ENCODE results near the gene SSBP4.

SSBP4 gene

GRCh38 chr19:18419699-18420460 is 682 bp downstream of the SSBP4 start:
- DNase-seq (ENCODE audit: low read depth in 2 of 2, low spot score in 1 of 2): no peak

DNA sequence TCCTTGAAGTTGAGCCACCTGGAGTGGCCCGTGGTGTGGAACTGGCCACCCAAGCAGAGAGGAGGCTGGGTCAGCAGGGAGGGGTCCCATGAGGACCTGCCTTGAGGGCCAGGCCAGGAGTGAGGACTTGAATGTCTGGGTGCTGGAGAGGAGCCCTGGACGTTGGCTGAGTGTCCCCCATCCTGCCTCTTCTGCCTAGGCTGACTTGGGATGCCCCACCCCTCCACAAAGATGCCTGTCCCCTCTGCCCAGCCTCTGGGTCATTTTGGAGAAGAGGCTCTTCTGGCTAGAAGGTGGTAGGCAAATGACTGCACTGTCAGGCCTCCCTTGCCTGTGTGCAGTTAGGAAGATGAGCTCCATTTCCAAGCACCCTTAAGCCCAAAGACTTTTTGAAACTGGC is 1.7 kb downstream of the SSBP4 start:
- DNase-seq (ENCODE audit: low read depth in 2 of 2, low spot score in 1 of 2): no peak

DNA sequence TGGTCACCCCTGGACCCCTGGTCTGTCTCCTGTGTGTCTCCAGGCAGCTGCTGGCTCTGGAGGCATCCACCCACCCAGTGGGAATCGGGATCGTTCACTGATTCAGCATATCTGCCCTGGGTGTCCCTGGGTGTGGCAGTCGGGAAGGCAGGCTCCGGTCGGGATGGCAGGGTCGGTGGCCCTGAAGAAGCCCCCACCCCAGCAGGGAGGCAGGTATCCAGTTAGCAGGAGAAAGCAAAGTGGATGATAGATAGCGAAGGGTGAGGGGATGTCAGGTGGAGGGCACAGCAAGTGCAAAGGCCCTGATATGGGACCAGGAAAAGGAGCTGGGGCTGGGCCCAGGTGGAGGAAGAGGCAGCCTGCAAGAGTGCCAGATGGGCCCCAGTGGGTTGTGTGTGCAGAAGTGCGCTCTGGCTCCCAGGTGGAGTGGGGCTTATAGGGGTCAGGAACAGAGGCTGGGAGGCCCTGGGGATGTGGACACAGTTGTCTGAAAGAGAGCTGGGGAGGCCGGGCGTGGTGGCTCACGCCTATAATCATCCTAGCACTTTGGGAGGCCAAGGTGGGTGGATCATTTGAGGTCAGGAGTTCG is 2.3 kb downstream of the SSBP4 start:
- DNase-seq (ENCODE audit: low read depth in 2 of 2, low spot score in 1 of 2): no peak

DNA sequence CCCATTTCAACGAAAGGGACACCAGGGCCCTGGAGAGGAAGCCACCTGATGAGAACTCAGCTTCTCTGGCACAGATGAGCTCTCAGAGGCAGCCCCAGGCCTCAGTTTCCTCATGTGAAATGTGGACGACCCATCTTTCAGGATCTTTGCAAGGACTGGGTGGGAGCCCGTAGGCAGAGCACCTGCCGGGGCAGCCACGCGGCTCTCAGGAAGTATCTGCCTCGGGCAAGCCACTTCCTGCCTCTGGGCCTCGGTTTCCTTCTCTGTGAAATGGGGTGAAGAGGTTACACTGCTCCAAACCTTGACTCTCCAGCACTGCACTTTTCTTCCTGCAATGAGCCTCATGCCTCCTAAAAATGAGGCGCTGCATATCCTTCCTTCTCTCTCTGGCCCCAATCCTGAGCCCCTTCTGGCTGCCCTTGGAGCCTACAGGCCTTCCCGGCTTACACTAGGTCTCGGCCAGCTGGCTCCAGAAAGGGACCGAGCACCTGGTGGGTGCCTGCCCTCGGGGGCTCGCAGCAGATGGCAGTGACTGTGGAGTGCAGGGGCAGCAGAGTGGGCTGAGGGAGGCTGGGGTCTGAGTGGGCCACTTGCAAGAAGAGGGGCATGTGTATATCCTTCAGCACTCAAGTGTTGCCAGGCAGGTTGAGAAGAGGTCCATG is 3.5 kb downstream of the SSBP4 start:
- no peak for DNase-seq (ENCODE audit: low read depth in 2 of 2, low spot score in 1 of 2)

DNA sequence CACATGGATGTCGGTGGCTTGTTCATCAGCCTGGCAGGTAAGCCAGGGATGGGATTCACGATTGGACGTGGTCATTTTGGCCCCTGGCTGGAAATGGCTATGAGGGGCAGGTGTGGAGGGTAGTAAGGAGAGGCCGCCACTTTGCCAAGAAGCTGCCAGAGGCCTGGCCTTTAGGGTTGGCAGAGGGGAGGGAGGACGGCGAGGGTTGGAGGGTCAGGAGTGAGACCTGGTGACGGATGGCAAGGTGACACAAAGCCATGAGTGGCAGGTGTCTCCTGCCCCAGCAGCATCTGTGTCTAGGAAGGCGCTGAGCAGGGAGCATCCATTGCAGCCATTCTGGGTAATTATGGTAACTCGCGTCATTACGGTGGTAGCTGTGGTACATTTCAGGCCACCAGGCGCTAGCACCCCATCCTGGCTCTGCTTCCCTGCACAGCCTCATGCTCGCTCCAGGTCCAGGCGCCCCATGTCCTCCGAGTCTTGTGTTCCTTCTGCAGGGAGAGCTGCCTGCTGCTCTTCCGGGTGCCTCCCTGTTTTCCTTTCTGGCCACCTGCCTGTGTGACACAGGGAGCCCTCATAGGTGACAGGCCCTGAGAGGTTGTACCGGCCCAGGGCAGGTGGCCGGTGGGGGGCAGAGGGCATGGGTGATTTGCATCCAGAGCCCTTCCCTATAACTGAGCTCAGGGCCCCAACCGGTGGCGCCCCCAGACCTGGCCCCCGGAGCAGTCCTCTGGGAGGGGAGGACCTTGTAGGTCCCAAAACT is 4.2 kb downstream of the SSBP4 start:
- no peak for DNase-seq (ENCODE audit: low read depth in 2 of 2, low spot score in 1 of 2)

- DNase-seq (ENCODE audit: low read depth in 2 of 2, low spot score in 1 of 2): no peak
These were observed 5.1 kb downstream of the SSBP4 start for GRCh38 chr19:18424122-18424889.

DNA sequence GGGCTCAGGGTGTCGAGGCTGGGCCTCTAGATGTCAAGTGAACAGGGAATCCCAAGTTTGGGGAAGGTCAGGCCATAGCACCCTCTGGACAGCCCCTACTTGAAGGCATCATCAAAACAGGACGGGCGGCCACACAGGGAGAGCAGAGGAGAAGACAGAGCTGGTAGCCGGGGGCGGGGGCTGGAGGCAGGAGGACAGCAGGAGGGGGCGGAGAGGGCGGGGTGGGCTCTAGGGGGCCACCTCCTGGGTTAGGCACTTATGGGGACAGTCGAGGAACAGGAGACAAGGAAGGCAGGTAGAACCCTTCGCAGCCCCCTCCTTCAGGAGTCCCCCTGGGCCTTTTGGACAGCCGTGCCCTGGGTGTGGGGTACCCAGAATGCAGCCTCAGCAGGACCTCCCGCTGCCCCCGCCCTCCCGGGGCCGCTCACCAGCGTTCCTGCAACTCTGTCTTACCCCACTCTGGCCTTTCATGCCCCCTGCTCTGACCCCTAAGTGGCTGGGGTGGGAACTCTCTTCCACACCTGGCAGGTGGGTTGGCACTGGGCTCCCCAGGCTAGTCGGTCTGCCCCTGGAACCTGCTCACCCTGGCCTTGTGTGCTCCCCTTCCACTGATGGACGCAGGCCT is 5.8 kb downstream of the SSBP4 start:
- no peak for DNase-seq (ENCODE audit: low read depth in 2 of 2, low spot score in 1 of 2)

GRCh38 chr19:18425515-18426415 is 6.6 kb downstream of the SSBP4 start:
- no peak for DNase-seq (ENCODE audit: low read depth in 2 of 2, low spot score in 1 of 2)

DNA sequence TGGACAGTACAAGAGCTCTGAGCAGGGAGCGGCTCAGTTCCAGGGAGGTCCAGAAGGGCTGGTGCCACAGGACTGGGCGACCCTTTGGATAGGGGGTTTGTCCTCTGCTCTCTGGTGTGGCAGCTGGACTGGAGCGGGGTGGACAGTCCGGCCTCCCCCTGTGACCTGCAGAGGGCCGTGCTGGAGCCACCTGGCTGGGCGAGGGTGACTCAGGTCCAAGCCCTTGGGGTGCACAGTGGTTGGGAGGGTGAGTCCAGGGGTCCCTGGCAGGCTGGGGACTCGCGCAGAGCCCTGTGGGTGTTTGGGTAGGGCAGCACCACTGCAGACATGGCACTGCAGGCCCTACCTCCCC is 7.2 kb downstream of the SSBP4 start:
- no peak for DNase-seq (ENCODE audit: low read depth in 2 of 2, low spot score in 1 of 2)

DNA sequence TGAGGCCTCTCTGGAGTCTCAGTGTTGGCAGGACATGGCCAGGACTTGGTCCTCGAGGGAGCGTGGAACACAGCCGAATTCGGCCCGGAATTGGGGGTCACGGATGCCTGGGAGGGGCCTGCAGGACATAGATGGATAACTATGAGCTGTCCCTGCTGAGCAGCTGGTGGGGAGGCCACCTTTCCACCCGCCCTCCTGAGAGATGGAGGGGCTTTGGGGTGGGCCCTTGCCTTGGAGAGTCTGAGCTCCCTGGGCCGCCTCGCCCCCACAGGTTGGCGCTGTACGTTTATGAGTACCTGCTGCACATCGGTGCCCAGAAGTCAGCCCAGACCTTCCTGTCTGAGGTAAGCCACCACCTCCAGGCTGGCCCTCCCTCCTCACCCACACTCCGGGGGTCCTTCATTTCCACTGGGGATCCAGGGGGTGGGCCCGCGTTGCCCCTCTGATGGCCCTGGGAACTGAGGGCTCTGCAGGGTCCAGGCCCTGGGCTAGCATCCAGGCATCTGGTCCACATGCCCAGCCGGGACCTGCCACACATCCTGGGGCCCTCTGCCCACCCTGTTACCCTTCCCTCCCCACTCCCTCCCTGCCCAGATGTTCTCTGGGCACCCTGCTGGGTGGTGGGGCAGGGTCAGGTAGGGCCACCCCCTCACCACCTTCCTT is 8.0 kb downstream of the SSBP4 start:
- no peak for DNase-seq (ENCODE audit: low read depth in 2 of 2, low spot score in 1 of 2)

DNA sequence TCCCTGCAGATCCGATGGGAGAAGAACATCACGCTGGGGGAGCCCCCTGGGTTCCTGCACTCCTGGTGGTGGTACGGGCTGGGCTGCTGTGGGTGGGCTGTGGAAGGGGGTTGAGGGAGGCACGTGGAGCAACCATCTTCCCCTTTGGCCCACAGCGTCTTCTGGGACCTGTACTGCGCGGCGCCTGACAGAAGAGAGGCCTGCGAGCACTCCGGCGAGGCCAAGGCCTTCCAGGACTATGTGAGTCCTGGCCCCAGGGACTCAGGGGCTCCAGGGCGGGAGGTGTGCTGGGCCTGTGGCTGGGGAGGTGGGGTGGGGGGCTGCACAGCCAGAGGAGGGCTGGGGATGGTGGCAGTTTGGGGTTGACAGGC is 8.5 kb downstream of the SSBP4 start:
- no peak for DNase-seq (ENCODE audit: low read depth in 2 of 2, low spot score in 1 of 2)

- no peak for DNase-seq (ENCODE audit: low read depth in 2 of 2, low spot score in 1 of 2)
These were observed 9.1 kb downstream of the SSBP4 start for GRCh38 chr19:18428173-18428786.

GRCh38 chr19:18428787-18429674 is 9.8 kb downstream of the SSBP4 start:
- peak; percentile 61 to 73 for DNase-seq (ENCODE audit: low read depth in 2 of 2, low spot score in 1 of 2)

DNA sequence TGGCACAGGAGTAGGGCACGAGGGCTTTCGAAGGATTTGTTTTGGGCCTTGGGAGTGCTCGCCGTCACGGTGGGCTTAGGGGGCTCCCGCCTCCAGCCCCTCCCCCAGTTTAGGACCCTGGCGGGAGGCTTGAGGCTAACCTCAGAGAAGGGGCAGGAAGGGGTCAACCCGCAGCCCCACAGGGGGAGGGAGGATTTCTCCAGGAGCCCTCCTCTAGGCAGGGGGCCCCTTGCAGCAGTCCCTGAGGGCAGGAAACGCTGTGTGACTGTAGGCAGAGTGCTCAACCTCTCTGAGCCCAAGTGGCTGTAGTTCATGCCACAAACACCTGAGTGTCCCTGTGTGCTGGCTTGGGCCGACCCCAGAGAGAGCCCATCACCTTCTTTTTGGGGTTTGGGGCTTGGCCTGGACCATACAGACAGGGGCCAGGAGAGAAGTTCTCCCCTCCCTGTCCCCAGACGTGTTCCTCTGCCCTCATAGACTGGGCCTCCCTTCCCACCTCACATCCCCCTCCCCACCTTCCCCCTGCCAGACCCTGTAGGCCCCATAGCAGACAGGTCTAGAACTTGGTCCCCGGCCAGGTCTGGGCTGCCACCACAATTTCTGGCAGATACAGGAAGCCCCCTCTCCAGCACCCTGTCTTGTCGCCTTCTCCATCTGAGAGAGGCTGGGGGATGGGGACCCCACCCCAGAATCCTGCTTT is 10.7 kb downstream of the SSBP4 start:
- DNase-seq (ENCODE audit: low read depth in 2 of 2, low spot score in 1 of 2): no peak

- DNase-seq (ENCODE audit: low read depth in 2 of 2, low spot score in 1 of 2): no peak
These were observed 11.4 kb downstream of the SSBP4 start for GRCh38 chr19:18430417-18431144.

Measured in stimulated activated CD8-positive, alpha-beta memory T cell treated with anti-CD3 and anti-CD28 coated beads, Interleukin-4, amount 100 ng/mL, for 1 hour (primary cell).